Heart right ventricle (tissue), 16 donors: ENCODE data around the gene CFAP58. TPM values are rescaled to one million over a fixed set of nuclear protein-coding genes. Genes with fewer than 3 reads are reported as not detected.

ENCODE experiments used
- ATAC-seq, 8 donors: fragments of 200-7000 bp; cut with Tn5 transposase; one replicate each; pipeline ENCODE4 v1.9.1; 2020; ENCODE audit warnings: mild to moderate bottlenecking in 8 of 8, moderate library complexity in 8 of 8, moderate number of reproducible peaks in 1 of 8
- DNase-seq, 2 donors: peaks; one replicate each; pipeline ENCODE4 v3.0.0-alpha.2; 2020
- H3K27ac ChIP-seq, 10 donors: fragments of 200-600 bp; sonication (generic) in 2 of 10; one replicate each; pipeline versions ENCODE4 v1.5.0 to v1.8.0; 2020 to 2022; ENCODE audit warnings: mild to moderate bottlenecking in 3 of 10
- H3K27me3 ChIP-seq, 7 donors: fragments of 200-600 bp; one replicate each; pipeline ENCODE4 v1.8.0; 2021 to 2022; ENCODE audit warnings: mild to moderate bottlenecking in 2 of 7
- H3K36me3 ChIP-seq, 9 donors: fragments of 200-600 bp; sonication (generic) in 1 of 9; one replicate each; pipeline versions ENCODE4 v1.5.0 to v1.8.0; 2020 to 2022; ENCODE audit warnings: mild to moderate bottlenecking in 2 of 9
- H3K4me1 ChIP-seq, 9 donors: fragments of 200-600 bp; sonication (generic) in 1 of 9; one replicate each; pipeline versions ENCODE4 v1.5.0 to v1.8.0; 2020 to 2022; ENCODE audit warnings: mild to moderate bottlenecking in 4 of 9
- H3K4me3 ChIP-seq, 10 donors: fragments of 200-600 bp; sonication (generic) in 2 of 10; one replicate each; pipeline versions ENCODE4 v1.5.0 to v1.8.0; 2020 to 2022; ENCODE audit warnings: mild to moderate bottlenecking in 7 of 10, moderate library complexity in 2 of 10
- H3K9me3 ChIP-seq, 11 donors: fragments of 200-600 bp in 10 of 11; sonication (generic) in 2 of 11; one replicate each; pipeline versions ENCODE4 v1.5.0 to v1.8.0; 2013 to 2022; ENCODE audit warnings: mild to moderate bottlenecking in 2 of 11, control low read depth in 1 of 11, moderate library complexity in 1 of 11
- CTCF ChIP-seq, 9 donors: fragments of 200-600 bp; sonication (generic) in 2 of 9; IDR thresholded peaks; one replicate each; pipeline versions ENCODE4 v1.5.0 to v1.8.0; 2021 to 2022; ENCODE audit warnings: antibody characterized with exemption in 9 of 9, mild to moderate bottlenecking in 5 of 9, moderate library complexity in 1 of 9
- WGBS, 2 donors: extraction: QIAGEN DNeasy Blood & Tissue Kit; methylation state at CpG; one replicate each; pipeline ENCODE4 v1.1.7; 2013; ENCODE audit warnings: inconsistent platforms in 1 of 2; 5-methylcytosine and 5-hydroxymethylcytosine counted together
- intact Hi-C, 10 donors: fragments of 100-400 bp; cut with DNase I; formaldehyde crosslinking; loops; one replicate each; pipeline versions ENCODE4 v1.11.1 to v1.14.2; 2022
- polyA plus RNA-seq, 2 donors: library from polyadenylated mRNA; stranded (reverse); fragments of 200-250 nt; gene quantifications; one replicate each; pipeline ENCODE4 v1.2.3, GENCODE V29; 2013
- total RNA-seq, 10 donors: library from RNA; stranded (reverse); fragmentation: NEBNext Ultra II Directional in 3 of 10; extraction: Animal tissue kit (Norgen Biotek cat#: 25700) in 3 of 10; gene quantifications; one replicate each; pipeline versions ENCODE4 v1.2.1 to v1.2.4, GENCODE V29; 2021 to 2023
- donor health status: Arrhythmogenic right ventricular cardiomyopathy.
- donor health status: ischemic (EF 13 %, LVEDD 7.1; RV severe dilation, severe dysfunction).
- donor health status: healthy with polysubstance abuse.
- donor health status: DM: no; HTN: yes; CAD: no.
- donor health status: DM: no; HTN: no; CAD: no.
- donor health status: ischemic (EF 25% LVEDD 6.9; RV normal size, moderate dysfunction).
- donor health status: ischemic (EF 25% LVEDD 5.7; RV mildly dilated, moderate dysfunction).
- donor health status: healthy.
- donor health status: DM: yes; HTN: yes; CAD: no.
- donor health status: Ischemic cardiomyopathy.
- donor health status: ischemic (EF 35%, LVEDD 5.7; RV mildly dilated, moderate dysfunction).
- donor health status: nonischemic (EF 11% LVEDD 7.7; RV severe dilation, severe dysfunction).
- donor health status: DM: yes; HTN: yes; CAD: no.
- donor health status: PGD.
- donor health status: ischemic (EF 29% LVEDD 5.4; RV normal size, mild dysfunction).
- donor health status: nonischemic (EF 23%, LVEDD 6.1; RV moderate dilation, normal function).

Gene CFAP58
- total and polyA plus RNA-seq, 12 donors = 0.58 to 5.8 (median 3.0) TPM

DNA sequence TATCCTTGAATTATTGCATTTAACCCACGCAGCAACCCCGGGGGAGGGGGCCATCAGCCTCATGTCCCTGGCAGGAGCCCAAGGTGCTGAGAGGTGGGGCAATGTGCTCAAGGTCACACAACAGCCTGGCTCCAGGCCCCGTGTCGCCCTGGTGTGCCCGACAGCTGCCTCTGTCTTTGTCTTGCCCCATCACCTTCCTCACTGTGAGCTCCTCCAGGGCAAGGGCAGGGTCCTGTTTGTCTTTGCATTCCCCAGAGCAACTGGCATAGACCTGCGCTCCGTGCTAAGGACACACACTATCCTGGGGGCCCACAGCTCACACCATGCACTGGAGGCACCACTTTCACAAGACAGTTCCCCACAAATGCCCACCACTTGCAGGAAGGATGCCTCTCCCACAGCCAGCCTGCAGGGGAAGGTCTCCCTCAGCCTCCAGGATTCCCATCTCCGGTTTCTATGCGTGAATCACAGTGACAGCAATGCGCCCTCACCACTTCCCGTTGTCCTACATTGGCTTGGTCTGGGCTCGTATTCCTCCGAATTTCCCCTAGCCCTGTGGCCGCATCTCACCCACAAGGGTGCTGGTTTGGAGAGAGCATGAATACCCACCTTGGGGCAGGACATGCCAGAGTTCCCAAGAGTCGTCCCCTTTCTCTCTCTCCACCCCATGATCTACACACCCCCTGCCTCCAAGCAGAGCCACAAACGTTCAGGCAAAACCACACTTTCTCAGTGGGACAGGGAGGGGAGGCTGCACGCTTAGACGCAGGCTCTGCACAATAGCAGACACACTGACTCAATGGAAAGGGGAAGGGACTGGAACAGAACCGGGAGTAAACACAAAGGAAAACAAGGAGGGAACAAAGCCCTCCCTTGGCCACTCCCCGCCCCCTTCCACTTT is 25.6 kb upstream of the CFAP58 start:
- DNase-seq = peak; percentile 54 to 66
- Histone ChIP-seq H3K4me3 (peak overlapping the region in 9 of 10 donors; percentile 5 to 41 (median 35)), H3K9me3 (no peaks in the 10 kb centered on the region), H3K27me3 (no peaks in the 10 kb centered on the region), H3K4me1 (peaks cover 75 to 100% (median 100%) of the 10 kb centered on the region in 9 donors), H3K27ac (peak overlapping the region; percentile 90 to 100 (median 99)), H3K36me3 (peaks cover 0 to 4% (median 0%) of the 10 kb centered on the region in 9 donors)
- TF ChIP-seq CTCF (IDR thresholded peaks at IDR 0.05) = no peak
- peak in 7 of 8 donors; percentile 10 to 27 (median 18) for ATAC-seq
- 18 to 23% methylated on average over 20 of the region's 20 CpGs for WGBS, 2 donors
- intact Hi-C loops = loop anchor here in 1 of 10 donors (10.0 kb wide), 1 partner anchor 433 kb away; no protein-coding TSS in a partner anchor

DNA sequence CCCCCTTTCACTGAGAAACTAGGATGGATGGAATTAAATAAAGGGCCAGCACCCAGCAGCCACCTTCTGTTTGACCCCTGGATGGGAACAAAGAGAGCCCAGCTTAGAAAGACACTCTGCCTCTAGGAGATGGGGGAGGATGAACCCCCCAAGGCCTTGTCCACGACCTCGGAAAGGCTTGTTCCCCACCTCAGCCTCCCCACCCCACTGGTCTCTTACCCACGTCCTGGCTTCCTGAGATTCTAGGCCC is 25.1 kb upstream of the CFAP58 start:
- intact Hi-C loops = loop anchor here in 1 of 10 donors (10.0 kb wide), 1 partner anchor 434 kb away; no protein-coding TSS in a partner anchor
- Histone ChIP-seq H3K27me3 (no peaks in the 10 kb centered on the region), H3K36me3 (peaks cover 0 to 4% (median 0%) of the 10 kb centered on the region in 9 donors), H3K4me3 (peak overlapping the region in 9 of 10 donors; percentile 5 to 41 (median 35)), H3K4me1 (peaks cover 77 to 100% (median 100%) of the 10 kb centered on the region in 9 donors), H3K27ac (peak overlapping the region; percentile 90 to 100 (median 99)), H3K9me3 (no peaks in the 10 kb centered on the region)
- 8 to 12% methylated on average over 3 of the region's 3 CpGs for WGBS, 2 donors
- DNase-seq (no peak), ATAC-seq (no peak)
- no peak for TF ChIP-seq CTCF (IDR thresholded peaks at IDR 0.05)

DNA sequence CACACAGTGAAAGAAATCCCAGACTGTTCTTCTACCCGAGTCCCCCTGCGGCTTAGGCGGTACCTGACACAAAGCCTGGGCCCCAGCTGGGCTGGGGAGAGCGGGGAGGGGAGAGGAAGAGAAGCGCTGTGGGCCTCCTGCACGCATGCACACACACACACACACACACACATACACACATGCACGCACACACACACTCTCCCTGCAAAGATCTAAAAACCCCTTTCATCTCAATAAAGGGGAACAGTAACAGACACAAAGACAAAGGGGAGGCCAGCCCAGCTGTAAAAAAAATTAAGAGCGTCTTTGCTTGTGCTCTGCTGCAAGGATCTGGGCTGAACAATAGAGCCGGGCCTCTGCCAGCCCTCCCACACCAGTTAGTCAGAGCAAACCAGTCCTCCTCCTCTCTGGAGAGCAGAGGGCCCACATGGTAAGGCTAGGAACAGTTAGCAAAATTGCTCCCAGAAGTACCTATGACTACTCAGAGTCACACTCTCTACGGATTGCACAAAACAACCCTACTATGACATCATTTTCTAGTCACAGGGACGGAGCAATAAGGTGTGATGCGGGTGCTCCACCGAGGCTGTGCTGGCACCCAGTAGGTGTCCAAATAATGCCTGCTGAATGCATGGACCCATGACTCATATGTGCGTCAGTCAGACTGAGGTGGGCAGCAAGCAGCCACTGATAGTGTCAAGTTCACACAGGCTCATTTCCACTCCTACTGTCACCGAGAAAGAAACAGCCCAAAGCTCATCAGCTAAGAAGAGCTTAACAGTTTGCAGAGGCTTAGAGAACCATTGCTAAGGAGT is 24.5 kb upstream of the CFAP58 start:
- H3K27ac ChIP-seq = peak overlapping the region; percentile 90 to 100 (median 99)
- no peaks in the 10 kb centered on the region for H3K27me3 ChIP-seq
- H3K9me3 ChIP-seq = no peaks in the 10 kb centered on the region
- 14 to 15% methylated on average over 15 of the region's 15 CpGs for WGBS, 2 donors
- peaks cover 0 to 8% (median 0%) of the 10 kb centered on the region in 9 donors for H3K36me3 ChIP-seq
- peak overlapping the region in 9 of 10 donors; percentile 5 to 41 (median 35) for H3K4me3 ChIP-seq
- no peak for TF ChIP-seq CTCF (IDR thresholded peaks at IDR 0.05)
- H3K4me1 ChIP-seq = peaks cover 75 to 100% (median 100%) of the 10 kb centered on the region in 9 donors
- intact Hi-C loops = loop anchor here in 1 of 10 donors (10.0 kb wide), 1 partner anchor 434 kb away; no protein-coding TSS in a partner anchor
- DNase-seq (peak in 1 of 2 donors; percentile 77), ATAC-seq (peak; percentile 26 to 58 (median 50))

DNA sequence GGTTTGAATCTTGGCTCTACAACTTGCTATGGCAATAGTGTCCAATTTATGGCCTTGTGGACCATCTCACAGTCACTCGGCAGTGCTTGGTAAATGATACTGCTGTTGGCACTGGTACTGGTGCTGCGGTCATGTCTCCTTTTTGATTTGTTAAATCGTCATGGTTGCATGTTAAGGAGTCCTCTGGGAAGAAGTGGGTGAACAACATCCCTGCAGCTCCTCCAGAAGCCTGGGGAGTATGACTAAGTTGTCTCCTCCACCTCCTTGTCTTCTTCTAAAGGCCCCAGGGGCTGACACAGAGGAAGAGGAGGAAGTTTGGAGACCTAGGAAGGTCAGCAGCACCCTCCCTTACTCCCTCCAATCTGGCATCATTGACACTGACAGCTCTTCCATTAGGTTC is 23.9 kb upstream of the CFAP58 start:
- peak in 3 of 8 donors; percentile 0 to 1 (median 1) for ATAC-seq
- no peak for DNase-seq
- no peak for TF ChIP-seq CTCF (IDR thresholded peaks at IDR 0.05)
- H3K27ac ChIP-seq = peak overlapping the region; percentile 90 to 100 (median 99)
- no peaks in the 10 kb centered on the region for H3K27me3 ChIP-seq
- WGBS, 2 donors = 23 to 27% methylated on average over 3 of the region's 3 CpGs
- H3K36me3 ChIP-seq = peaks cover 0 to 14% (median 0%) of the 10 kb centered on the region in 9 donors
- intact Hi-C loops = loop anchor here in 2 of 10 donors (10.0 kb wide), 2 partner anchors 415 to 435 kb away; partner anchors contain the start of gene STN1 (in 1 of the 2)
- H3K9me3 ChIP-seq = no peaks in the 10 kb centered on the region
- peaks cover 70 to 100% (median 100%) of the 10 kb centered on the region in 9 donors for H3K4me1 ChIP-seq
- H3K4me3 ChIP-seq = peak overlapping the region in 5 of 10 donors; percentile 8 to 37 (median 31)
